Naive thymus-derived CD8-positive, alpha-beta T cell (primary cell): ENCODE results near the gene WFDC2. TPM values are rescaled to one million over a fixed set of nuclear protein-coding genes. Genes with fewer than 3 reads are reported as not detected.
A peak's percentile ranks its signal among the peaks of the same experiment; 100 is the strongest.
"Not testable (repeated sequence)": the region's sequence is repeated elsewhere in the genome, so short reads cannot be mapped to it uniquely, and the experiment has no call there.

Experiments used
- ATAC-seq, 2 donors: fragments of 150-1000 bp; cut with Tn5 transposase in 1 of 2; sonication (Bioruptor Pico), chemical (Tn5 transposase) in 1 of 2; 1 replicate in 1 of 2; 2 replicates in 1 of 2; pipeline ENCODE4 v1.10.0; 2021; ENCODE audit warnings: mild to moderate bottlenecking in 2 of 2, moderate library complexity in 2 of 2
- POLR2A ChIA-PET: fragments of 350-600 bp; sonication (Branson Sonifier 250); formaldehyde crosslinking; loops from one replicate; lab custom pipeline; 2021; ENCODE audit warnings: antibody characterized with exemption; lab: Charles Lee
- DNase-seq, 10 donors: peaks; one replicate each; pipeline versions ENCODE4 v3.0.0 to v3.0.0-alpha.2; 2020 to 2022
- H3K27ac Mint-ChIP-seq, 10 donors: one replicate each; pipeline ENCODE4 v1.8.0; 2020 to 2022; ENCODE audit warnings: mild to moderate bottlenecking in 10 of 10, mixed read lengths in 10 of 10, moderate library complexity in 4 of 10, inconsistent platforms in 1 of 10
- H3K27me3 Mint-ChIP-seq, 5 donors: one replicate each; pipeline ENCODE4 v1.8.0; 2021 to 2022; ENCODE audit warnings: mixed read lengths in 5 of 5
- H3K36me3 Mint-ChIP-seq, 3 donors: one replicate each; pipeline ENCODE4 v1.8.0; 2020 to 2022; ENCODE audit warnings: mixed read lengths in 3 of 3, mild to moderate bottlenecking in 2 of 3, inconsistent platforms in 1 of 3
- H3K4me1 Mint-ChIP-seq, 4 donors: one replicate each; pipeline ENCODE4 v1.8.0; 2021 to 2022; ENCODE audit warnings: mixed read lengths in 4 of 4
- H3K4me3 Mint-ChIP-seq, 10 donors: one replicate each; pipeline ENCODE4 v1.8.0; 2020 to 2022; ENCODE audit warnings: mild to moderate bottlenecking in 10 of 10, mixed read lengths in 10 of 10, moderate library complexity in 6 of 10, inconsistent platforms in 1 of 10
- H3K9me3 Mint-ChIP-seq, 9 donors: one replicate each; pipeline ENCODE4 v1.8.0; 2020 to 2022; ENCODE audit warnings: mixed read lengths in 9 of 9, mild to moderate bottlenecking in 3 of 9, inconsistent platforms in 1 of 9, moderate library complexity in 1 of 9
- polyA plus RNA-seq, 3 donors: library from polyadenylated mRNA; unstranded; fragments of 300-500 nt; fragmentation: Illumina TruSeq; gene quantifications; one replicate each; pipeline ENCODE4 v1.2.3, GENCODE V29; 2021
- total RNA-seq, 8 experiments: library from RNA in 2 of 8; stranded (reverse) in 2 of 8; gene quantifications; one replicate each; pipeline ENCODE4 v1.2.3 and lab custom pipeline; 2021 to 2026

The WFDC2 gene
- total and polyA plus RNA-seq, 5 experiments from 2014 or later, result 0.33 to 0.80 (median 0.73) TPM; not detected in 2

DNA sequence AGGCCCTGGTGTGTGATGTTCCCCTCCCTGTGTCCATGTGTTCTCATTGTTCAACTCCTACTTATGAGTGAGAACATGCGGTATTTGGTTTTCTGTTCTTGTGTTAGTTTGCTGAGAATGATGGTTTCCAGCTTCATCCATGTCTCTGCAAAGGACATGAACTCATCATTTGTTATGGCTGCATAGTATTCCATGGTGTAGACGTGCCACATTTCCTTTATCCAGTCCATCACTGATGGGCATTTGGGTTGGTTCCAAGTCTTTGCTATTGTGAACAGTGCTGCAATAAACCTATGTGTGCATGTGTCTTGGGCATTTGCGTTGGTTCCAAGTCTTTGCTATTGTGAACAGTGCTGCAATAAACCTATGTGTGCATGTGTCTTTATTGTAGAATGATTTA, 2.7 kb downstream of the WFDC2 start:
- Mint-ChIP-seq H3K4me1 (peaks cover 0 to 10% (median 8%) of the 10 kb centered on the region in 4 donors), H3K27me3 (peaks cover 24 to 56% (median 32%) of the 10 kb centered on the region in 5 donors)
- H3K36me3 Mint-ChIP-seq, H3K4me3 Mint-ChIP-seq, ATAC-seq, DNase-seq, POLR2A ChIA-PET, H3K27ac Mint-ChIP-seq, H3K9me3 Mint-ChIP-seq: not testable (repeated sequence)

DNA sequence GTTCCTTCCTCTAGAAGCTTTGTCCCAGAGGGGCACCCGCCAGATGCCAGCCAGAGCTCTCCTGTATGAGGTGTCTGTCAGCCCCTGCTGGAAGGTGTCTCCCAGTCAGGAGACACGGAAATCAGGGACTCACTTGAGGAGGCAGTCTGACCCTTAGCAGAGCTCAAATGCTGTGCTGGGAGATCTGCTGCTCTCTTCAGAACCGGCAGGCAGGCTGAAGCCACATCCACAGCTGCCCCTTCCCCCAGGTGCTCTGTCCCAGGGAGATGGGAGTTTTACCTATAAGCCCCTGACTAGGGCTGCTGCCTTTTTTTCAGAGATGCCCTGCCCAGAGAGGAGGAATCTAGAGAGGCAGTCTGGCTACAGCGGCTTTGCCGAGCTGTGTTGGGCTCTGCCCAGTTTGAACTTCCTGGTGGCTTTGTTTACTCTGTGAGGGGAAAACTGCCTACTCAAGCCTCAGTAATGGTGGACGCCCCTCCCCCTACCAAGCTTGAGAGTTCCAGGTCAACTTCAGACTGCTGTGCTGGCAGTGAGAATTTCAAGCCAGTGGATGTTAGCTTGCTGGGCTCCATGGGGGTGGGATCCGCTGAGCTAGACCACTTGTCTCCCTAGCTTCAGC, 8.1 kb downstream of the WFDC2 start:
- peaks cover 27 to 56% (median 34%) of the 10 kb centered on the region in 5 donors for H3K27me3 Mint-ChIP-seq
- H3K27ac Mint-ChIP-seq, POLR2A ChIA-PET, H3K4me3 Mint-ChIP-seq, DNase-seq, H3K9me3 Mint-ChIP-seq, H3K36me3 Mint-ChIP-seq, H3K4me1 Mint-ChIP-seq, ATAC-seq: not testable (repeated sequence)

DNA sequence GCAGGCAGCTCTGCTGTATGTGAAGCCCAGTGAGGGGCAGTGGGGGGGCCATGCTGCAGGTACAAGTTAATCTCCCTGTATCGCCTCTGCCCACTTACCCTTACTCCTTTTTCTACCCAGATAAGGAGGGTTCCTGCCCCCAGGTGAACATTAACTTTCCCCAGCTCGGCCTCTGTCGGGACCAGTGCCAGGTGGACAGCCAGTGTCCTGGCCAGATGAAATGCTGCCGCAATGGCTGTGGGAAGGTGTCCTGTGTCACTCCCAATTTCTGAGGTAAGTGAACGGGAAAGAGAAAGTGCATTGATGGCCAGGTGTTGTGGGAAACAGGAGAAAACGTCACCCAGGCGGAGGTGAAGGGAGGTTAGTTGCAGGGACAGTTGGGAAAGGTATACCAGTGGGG, 10.3 kb downstream of the WFDC2 start:
- no peaks in the 10 kb centered on the region for H3K4me1 Mint-ChIP-seq
- DNase-seq, result no peak
- H3K27ac Mint-ChIP-seq, result peak overlapping the region in 1 of 10 donors; percentile 19
- no peak overlapping the region for H3K4me3 Mint-ChIP-seq
- H3K27me3 Mint-ChIP-seq, result peaks cover 23 to 53% (median 30%) of the 10 kb centered on the region in 5 donors
- no peak for ATAC-seq
- peaks cover 0 to 2% (median 0%) of the 10 kb centered on the region in 9 donors for H3K9me3 Mint-ChIP-seq
- peaks cover 0 to 2% (median 0%) of the 10 kb centered on the region in 3 donors for H3K36me3 Mint-ChIP-seq
- POLR2A ChIA-PET, result no interaction called here

DNA sequence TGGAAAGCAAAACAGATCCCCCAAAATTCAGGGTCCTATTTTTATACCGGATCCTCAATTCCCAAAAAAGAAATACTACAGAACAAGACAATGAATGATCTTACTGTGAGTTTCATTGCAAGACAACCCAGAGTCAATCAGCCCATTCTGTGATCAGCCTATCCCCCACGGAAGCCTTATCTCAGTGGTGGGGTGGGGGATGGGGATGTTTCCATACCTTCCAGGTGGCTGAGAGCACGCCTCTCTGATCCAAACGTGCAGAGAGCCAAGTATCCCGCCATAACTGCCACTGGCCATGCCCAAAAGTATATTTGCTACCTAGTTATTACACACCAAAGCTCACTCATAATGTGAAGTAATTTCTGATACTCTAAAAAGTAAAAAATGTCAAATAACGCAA, 15.1 kb downstream of the WFDC2 start:
- Mint-ChIP-seq H3K4me1 (peaks cover 0 to 5% (median 0%) of the 10 kb centered on the region in 4 donors), H3K9me3 (no peaks in the 10 kb centered on the region)

DNA sequence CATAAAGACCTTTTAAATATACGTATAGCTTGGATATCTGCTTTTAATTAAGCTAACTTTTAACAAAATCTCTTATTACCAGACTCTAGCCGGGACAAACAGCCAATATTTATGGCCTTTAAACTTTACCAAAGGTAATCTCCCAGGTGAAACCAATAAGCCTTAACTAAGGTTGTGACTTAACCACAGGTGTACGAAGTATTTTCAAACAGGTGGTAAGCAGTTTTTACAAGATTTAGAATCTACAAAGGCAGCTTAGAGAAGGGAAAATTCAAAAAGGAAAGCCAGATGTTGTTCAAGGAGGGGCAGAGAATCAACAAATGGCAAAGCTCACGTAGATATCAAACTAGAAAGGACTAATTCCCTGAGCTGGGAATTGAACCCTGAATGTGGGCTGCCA, 15.8 kb downstream of the WFDC2 start:
- H3K9me3 Mint-ChIP-seq, result no peaks in the 10 kb centered on the region
- H3K27me3 Mint-ChIP-seq, result peaks cover 19 to 46% (median 34%) of the 10 kb centered on the region in 5 donors
- POLR2A ChIA-PET, result no interaction called here
- no peak for ATAC-seq
- no peak for DNase-seq
- peaks cover 0 to 5% (median 0%) of the 10 kb centered on the region in 4 donors for H3K4me1 Mint-ChIP-seq
- no peak overlapping the region for H3K27ac Mint-ChIP-seq
- H3K36me3 Mint-ChIP-seq, result no peaks in the 10 kb centered on the region
- H3K4me3 Mint-ChIP-seq, result no peak overlapping the region

More for the DNA sequence above, 15.1 kb downstream of the WFDC2 start:
- no peak overlapping the region for H3K27ac Mint-ChIP-seq
- H3K27me3 Mint-ChIP-seq, result peaks cover 23 to 53% (median 38%) of the 10 kb centered on the region in 5 donors
- no peak for ATAC-seq
- H3K36me3 Mint-ChIP-seq, result no peaks in the 10 kb centered on the region
- DNase-seq, result no peak
- H3K4me3 Mint-ChIP-seq, result no peak overlapping the region
- POLR2A ChIA-PET, result interaction anchor here (0.5 kb wide), 1 partner anchor 250 kb away, joined by 3 read pairs; no protein-coding TSS in a partner anchor

DNA sequence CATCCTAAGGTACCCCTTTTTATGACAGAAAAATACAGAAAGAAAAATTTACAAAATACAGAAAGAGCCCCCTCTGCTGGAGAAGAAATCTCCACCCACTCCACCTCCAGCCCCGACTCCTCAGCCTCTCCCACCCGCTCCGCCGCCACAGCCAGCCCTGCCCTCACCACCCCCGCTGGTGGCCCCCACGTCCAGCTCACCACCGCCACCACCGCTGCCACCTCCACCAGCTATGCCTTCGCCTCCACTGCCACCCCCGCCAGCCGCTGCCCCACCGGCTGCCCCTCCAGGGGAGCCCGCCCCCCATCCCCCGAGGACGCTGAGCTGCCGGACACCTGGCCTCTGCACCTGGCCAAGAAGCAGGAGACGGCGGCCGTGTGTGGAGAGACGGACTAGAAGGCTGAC, 17.7 kb downstream of the WFDC2 start:
- Mint-ChIP-seq H3K4me1 (peaks cover 0 to 5% (median 0%) of the 10 kb centered on the region in 4 donors), H3K27me3 (peaks cover 16 to 44% (median 30%) of the 10 kb centered on the region in 5 donors), H3K27ac (no peak overlapping the region), H3K36me3 (no peaks in the 10 kb centered on the region), H3K9me3 (no peaks in the 10 kb centered on the region), H3K4me3 (no peak overlapping the region)
- ATAC-seq (no peak), DNase-seq (no peak)
- POLR2A ChIA-PET, result no interaction called here

DNA sequence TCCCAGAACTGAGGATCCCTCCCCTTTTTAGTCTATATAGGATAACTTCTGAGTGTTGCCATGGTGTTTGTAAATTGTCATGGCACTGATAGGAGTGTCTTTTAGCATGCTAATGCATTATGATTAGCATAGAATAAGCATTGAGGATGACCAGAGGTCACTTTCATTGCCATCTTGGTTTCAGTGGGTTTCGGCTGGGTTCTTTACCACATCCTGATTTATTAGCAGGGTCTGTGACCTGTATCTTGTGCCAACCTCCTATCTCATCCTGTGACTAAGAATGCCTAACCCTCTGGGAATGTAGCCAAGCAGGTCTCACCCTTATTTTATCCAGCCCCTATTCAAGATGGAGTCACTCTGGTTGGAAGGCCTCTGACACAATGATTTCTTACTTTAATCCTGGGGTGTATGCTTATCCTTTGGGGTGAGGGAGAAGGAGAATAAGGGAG, 19.6 kb downstream of the WFDC2 start:
- H3K36me3 Mint-ChIP-seq, result no peaks in the 10 kb centered on the region
- no peak overlapping the region for H3K27ac Mint-ChIP-seq
- POLR2A ChIA-PET, result no interaction called here
- H3K9me3 Mint-ChIP-seq, result no peaks in the 10 kb centered on the region
- H3K4me1 Mint-ChIP-seq, result peaks cover 0 to 5% (median 0%) of the 10 kb centered on the region in 4 donors
- no peak overlapping the region for H3K4me3 Mint-ChIP-seq
- no peak for ATAC-seq
- peaks cover 15 to 43% (median 30%) of the 10 kb centered on the region in 5 donors for H3K27me3 Mint-ChIP-seq
- no peak for DNase-seq

DNA sequence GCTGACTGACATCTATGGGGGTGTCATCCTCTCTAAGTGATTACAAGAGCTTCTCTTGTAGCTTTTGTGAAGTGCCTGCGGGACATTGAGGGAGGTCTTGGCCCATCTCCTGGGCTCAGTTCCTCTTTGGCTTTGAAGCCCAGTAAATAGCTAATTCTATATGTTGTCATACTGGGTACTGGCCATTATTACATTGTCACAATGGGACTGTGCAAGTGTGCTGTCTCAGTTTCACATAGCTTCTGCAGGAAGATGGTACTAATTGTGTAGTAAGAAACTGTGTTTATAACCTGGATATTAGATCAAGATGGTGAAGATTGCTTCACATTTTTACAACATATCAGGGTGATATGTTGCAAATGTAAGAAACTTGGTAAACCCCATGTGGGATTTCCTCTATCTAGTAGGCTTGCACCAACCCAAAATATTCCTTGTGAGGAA, 26.0 kb downstream of the WFDC2 start:
- H3K27ac Mint-ChIP-seq, result no peak overlapping the region
- H3K4me3 Mint-ChIP-seq, result no peak overlapping the region
- no peaks in the 10 kb centered on the region for H3K36me3 Mint-ChIP-seq
- H3K27me3 Mint-ChIP-seq, result peaks cover 13 to 40% (median 27%) of the 10 kb centered on the region in 5 donors
- H3K9me3 Mint-ChIP-seq, result no peaks in the 10 kb centered on the region
- POLR2A ChIA-PET, result no interaction called here
- ATAC-seq (no peak), DNase-seq (no peak)
- H3K4me1 Mint-ChIP-seq, result no peaks in the 10 kb centered on the region

DNA sequence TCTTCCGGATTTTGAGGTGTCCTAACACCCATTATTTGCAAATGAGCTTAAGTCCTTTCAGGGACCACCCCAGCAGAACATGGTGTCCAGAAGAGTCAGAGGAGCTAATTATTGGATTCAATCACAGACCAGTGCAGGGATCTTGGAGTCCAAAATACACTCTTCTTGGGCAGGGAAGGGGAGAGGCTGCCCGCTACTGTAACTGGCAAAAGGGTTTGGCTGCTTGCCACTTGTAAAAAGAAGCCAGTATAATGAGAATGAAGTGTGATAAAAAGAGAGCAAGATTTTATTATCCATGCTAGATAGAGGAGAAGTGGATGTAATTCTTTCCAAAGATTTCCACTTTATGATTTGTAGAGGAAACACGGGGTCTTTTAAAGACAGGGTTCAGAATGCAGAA, 26.6 kb downstream of the WFDC2 start:
- Mint-ChIP-seq H3K36me3 (no peaks in the 10 kb centered on the region), H3K27me3 (peaks cover 16 to 45% (median 30%) of the 10 kb centered on the region in 5 donors), H3K9me3 (no peaks in the 10 kb centered on the region), H3K4me1 (no peaks in the 10 kb centered on the region), H3K4me3 (no peak overlapping the region), H3K27ac (no peak overlapping the region)
- DNase-seq (no peak), ATAC-seq (no peak)
- POLR2A ChIA-PET, result no interaction called here

DNA sequence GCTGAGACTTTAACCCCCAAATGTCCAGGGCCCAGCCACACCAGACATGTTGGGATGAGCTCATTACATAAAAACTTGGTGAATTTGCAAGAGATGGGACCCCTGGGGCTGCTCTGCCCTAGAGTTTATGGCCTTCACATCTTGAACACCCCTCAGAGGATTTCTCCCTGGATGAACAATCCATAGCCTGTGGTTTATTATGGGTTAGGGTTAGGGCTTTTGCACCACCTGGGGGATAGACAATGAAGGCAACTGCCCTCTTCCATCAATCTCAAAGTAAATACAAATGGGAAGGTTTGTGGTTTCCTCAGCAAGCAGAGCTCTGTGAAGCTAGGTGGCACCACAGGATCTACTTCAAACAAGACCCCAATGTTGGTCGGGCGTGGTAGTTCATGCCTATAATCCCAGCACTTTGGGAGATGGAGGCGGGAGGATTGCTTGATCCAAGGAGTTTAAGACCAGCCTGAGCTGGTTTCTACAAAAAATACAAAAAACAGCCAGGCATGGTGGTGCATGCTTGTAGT, 28.5 kb downstream of the WFDC2 start:
- Mint-ChIP-seq H3K27ac (no peak overlapping the region), H3K9me3 (no peaks in the 10 kb centered on the region), H3K36me3 (no peaks in the 10 kb centered on the region), H3K27me3 (peaks cover 18 to 41% (median 29%) of the 10 kb centered on the region in 5 donors), H3K4me1 (no peaks in the 10 kb centered on the region), H3K4me3 (no peak overlapping the region)
- ATAC-seq (no peak), DNase-seq (no peak)
- POLR2A ChIA-PET, result interaction anchor here (0.5 kb wide), 1 partner anchor 133 kb away, joined by 3 read pairs; no protein-coding TSS in a partner anchor

DNA sequence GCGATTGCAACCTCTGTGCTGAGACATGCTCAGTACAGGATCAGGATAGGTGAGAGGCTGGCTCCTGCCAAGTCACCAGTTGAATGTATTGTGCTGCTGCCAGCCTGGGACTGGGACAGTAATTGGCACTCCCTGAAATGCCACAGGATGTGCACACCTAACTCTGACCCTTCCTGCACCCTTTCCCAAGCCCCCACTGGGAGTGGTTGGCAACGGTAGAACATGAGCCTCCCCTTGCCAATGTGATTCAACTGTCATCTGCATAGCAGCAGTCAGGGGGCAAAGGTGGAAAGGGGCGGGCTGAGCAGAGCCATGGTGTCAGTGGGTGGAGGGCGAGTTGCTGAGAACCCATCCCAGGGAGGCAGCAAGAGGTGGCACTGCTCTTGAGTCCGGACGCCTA, 30.5 kb downstream of the WFDC2 start:
- H3K9me3 Mint-ChIP-seq, result no peaks in the 10 kb centered on the region
- ATAC-seq, result no peak
- POLR2A ChIA-PET, result no interaction called here
- no peak overlapping the region for H3K27ac Mint-ChIP-seq
- peaks cover 23 to 48% (median 34%) of the 10 kb centered on the region in 5 donors for H3K27me3 Mint-ChIP-seq
- H3K4me1 Mint-ChIP-seq, result no peaks in the 10 kb centered on the region
- H3K36me3 Mint-ChIP-seq, result no peaks in the 10 kb centered on the region
- no peak for DNase-seq
- H3K4me3 Mint-ChIP-seq, result no peak overlapping the region

DNA sequence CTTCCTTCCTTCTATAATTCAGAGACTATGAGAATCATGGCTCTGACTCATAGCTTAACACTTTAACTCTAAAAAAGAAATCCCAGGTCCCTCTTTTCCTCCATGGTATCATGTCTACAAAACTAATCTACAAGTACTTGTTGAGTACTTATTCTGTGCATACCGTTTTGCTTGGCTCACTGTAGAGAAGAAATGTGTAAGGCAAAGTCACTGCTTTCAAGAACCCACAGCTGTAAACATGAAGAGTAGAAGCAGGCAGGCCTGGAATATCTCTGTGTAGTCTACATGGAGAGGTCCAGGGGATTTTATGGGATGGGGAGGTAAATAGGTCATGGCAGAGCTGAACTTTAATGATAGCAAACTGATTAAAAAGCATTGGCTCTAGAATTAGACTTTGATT, 32.0 kb downstream of the WFDC2 start:
- H3K36me3 Mint-ChIP-seq, result no peaks in the 10 kb centered on the region
- ATAC-seq (no peak), DNase-seq (no peak)
- no peaks in the 10 kb centered on the region for H3K9me3 Mint-ChIP-seq
- POLR2A ChIA-PET, result no interaction called here
- H3K27me3 Mint-ChIP-seq, result peaks cover 27 to 57% (median 40%) of the 10 kb centered on the region in 5 donors
- no peaks in the 10 kb centered on the region for H3K4me1 Mint-ChIP-seq
- no peak overlapping the region for H3K27ac Mint-ChIP-seq
- no peak overlapping the region for H3K4me3 Mint-ChIP-seq

DNA sequence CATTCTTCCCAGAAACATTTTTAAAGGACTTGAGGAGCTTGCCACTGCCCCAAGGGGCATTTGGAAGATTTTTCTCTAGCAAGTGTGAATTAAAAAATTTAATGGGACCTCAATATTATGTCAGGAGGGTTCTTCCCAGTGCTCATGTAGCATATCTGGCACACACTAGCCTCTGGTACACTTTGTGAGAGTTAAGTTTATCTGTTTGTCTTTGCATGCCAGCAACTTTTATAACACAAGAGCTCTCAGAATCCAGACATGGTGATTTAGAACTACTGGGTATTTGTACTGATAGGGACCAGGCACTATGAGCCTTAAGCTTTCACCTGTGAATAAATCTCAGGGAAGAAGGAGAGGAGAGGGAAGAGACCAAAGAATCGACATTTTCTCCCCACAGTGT, 33.0 kb downstream of the WFDC2 start:
- DNase-seq (no peak), ATAC-seq (no peak)
- H3K27ac Mint-ChIP-seq, result no peak overlapping the region
- H3K9me3 Mint-ChIP-seq, result no peaks in the 10 kb centered on the region
- no peaks in the 10 kb centered on the region for H3K36me3 Mint-ChIP-seq
- no peak overlapping the region for H3K4me3 Mint-ChIP-seq
- POLR2A ChIA-PET, result no interaction called here
- no peaks in the 10 kb centered on the region for H3K4me1 Mint-ChIP-seq
- H3K27me3 Mint-ChIP-seq, result peaks cover 28 to 66% (median 35%) of the 10 kb centered on the region in 5 donors
